ENCODE results near the gene UXS1.

Gene UXS1

GRCh38 chr2:106160786-106161261 lies 33.3 kb downstream of the UXS1 start:
- TF ChIP-seq CREB1 (IDR thresholded peaks at IDR 0.05; ENCODE audit: low read depth) (no peak), REST (IDR thresholded peaks at IDR 0.05; ENCODE audit: low read depth) (no peak), RAD21 (IDR thresholded peaks at IDR 0.05; ENCODE audit: low read depth) (no peak), TAF1 (IDR thresholded peaks at IDR 0.05; ENCODE audit: low read depth) (no peak), YY1 (IDR thresholded peaks at IDR 0.05; ENCODE audit: low read depth) (no peak), NFIC (IDR thresholded peaks at IDR 0.05) (no peak), TEAD4 (IDR thresholded peaks at IDR 0.05) (no peak), FOXM1 (IDR thresholded peaks at IDR 0.05; ENCODE audit: borderline replicate concordance, low read depth) (no peak), USF1 (IDR thresholded peaks at IDR 0.05) (no peak), ZBTB7A (IDR thresholded peaks at IDR 0.05; ENCODE audit: low read depth) (no peak), EGR1 (IDR thresholded peaks at IDR 0.05) (no peak), EP300 (IDR thresholded peaks at IDR 0.05; ENCODE audit: borderline replicate concordance) (no peak), MAX (IDR thresholded peaks at IDR 0.05) (no peak), TCF12 (IDR thresholded peaks at IDR 0.05; ENCODE audit: low read depth) (no peak)

GRCh38 chr2:106159866-106160785 lies 34.0 kb downstream of the UXS1 start:
- TF ChIP-seq USF1 (IDR thresholded peaks at IDR 0.05) (no peak), ZBTB7A (IDR thresholded peaks at IDR 0.05; ENCODE audit: low read depth) (no peak), RAD21 (IDR thresholded peaks at IDR 0.05; ENCODE audit: low read depth) (no peak), CREB1 (IDR thresholded peaks at IDR 0.05; ENCODE audit: low read depth) (no peak), EGR1 (IDR thresholded peaks at IDR 0.05) (no peak), NFIC (IDR thresholded peaks at IDR 0.05) (no peak), FOXM1 (IDR thresholded peaks at IDR 0.05; ENCODE audit: borderline replicate concordance, low read depth) (no peak), REST (IDR thresholded peaks at IDR 0.05; ENCODE audit: low read depth) (no peak), EP300 (IDR thresholded peaks at IDR 0.05; ENCODE audit: borderline replicate concordance) (no peak), CEBPB (IDR thresholded peaks at IDR 0.05) (no peak), TEAD4 (IDR thresholded peaks at IDR 0.05) (no peak), TCF12 (IDR thresholded peaks at IDR 0.05; ENCODE audit: low read depth) (no peak), TAF1 (IDR thresholded peaks at IDR 0.05; ENCODE audit: low read depth) (no peak), YY1 (IDR thresholded peaks at IDR 0.05; ENCODE audit: low read depth) (no peak)

- TF ChIP-seq ZBTB7A (IDR thresholded peaks at IDR 0.05; ENCODE audit: low read depth) (no peak), FOXM1 (IDR thresholded peaks at IDR 0.05; ENCODE audit: borderline replicate concordance, low read depth) (no peak)
These were observed 35.2 kb downstream of the UXS1 start for GRCh38 chr2:106158871-106159270.

- no peak for TF ChIP-seq YY1 (IDR thresholded peaks at IDR 0.05; ENCODE audit: low read depth)
- TF ChIP-seq TCF12 (IDR thresholded peaks at IDR 0.05; ENCODE audit: low read depth): no peak
- no peak for TF ChIP-seq CEBPB (IDR thresholded peaks at IDR 0.05)
- no peak for TF ChIP-seq REST (IDR thresholded peaks at IDR 0.05; ENCODE audit: low read depth)
- TF ChIP-seq NFIC (IDR thresholded peaks at IDR 0.05): no peak
- TF ChIP-seq TAF1 (IDR thresholded peaks at IDR 0.05; ENCODE audit: low read depth): no peak
- no peak for TF ChIP-seq USF1 (IDR thresholded peaks at IDR 0.05)
- no peak for TF ChIP-seq MAX (IDR thresholded peaks at IDR 0.05)
- TF ChIP-seq CREB1 (IDR thresholded peaks at IDR 0.05; ENCODE audit: low read depth): no peak
- no peak for TF ChIP-seq ZBTB7A (IDR thresholded peaks at IDR 0.05; ENCODE audit: low read depth)
- TF ChIP-seq EGR1 (IDR thresholded peaks at IDR 0.05): no peak
- TF ChIP-seq FOXM1 (IDR thresholded peaks at IDR 0.05; ENCODE audit: borderline replicate concordance, low read depth): no peak
- no peak for TF ChIP-seq EP300 (IDR thresholded peaks at IDR 0.05; ENCODE audit: borderline replicate concordance)
- no peak for TF ChIP-seq RAD21 (IDR thresholded peaks at IDR 0.05; ENCODE audit: low read depth)
- TF ChIP-seq TEAD4 (IDR thresholded peaks at IDR 0.05): no peak
These were observed 36.0 kb downstream of the UXS1 start for GRCh38 chr2:106158131-106158530.
